DOHH2 (cell line): ENCODE measurements around the gene SUCLA2.

Experiments used
- H3F3A ChIP-seq: fragments of 200-600 bp; sonication (generic), shearing (Covaris generic); 2 replicates; pipeline ENCODE4 v1.6.0; 2016; ENCODE audit warnings: antibody characterized with exemption, mild to moderate bottlenecking; ENCODE audit not compliant: control insufficient read depth, insufficient read depth
- H3K27ac ChIP-seq: fragments of 200-600 bp; sonication (generic); 2 replicates; pipeline ENCODE4 v1.5.1; 2014; ENCODE audit warnings: low read depth, mild to moderate bottlenecking, low read length, moderate library complexity
- H3K27me3 ChIP-seq: fragments of 200-600 bp; sonication (generic); 2 replicates; pipeline ENCODE4 v1.6.1; 2014; ENCODE audit warnings: mild to moderate bottlenecking, low read length, mixed read lengths; ENCODE audit not compliant: control insufficient read depth
- H3K36me3 ChIP-seq: fragments of 200-600 bp; sonication (generic); 2 replicates; pipeline ENCODE4 v1.6.1; 2014; ENCODE audit warnings: mild to moderate bottlenecking, low read length, moderate library complexity, mixed read lengths; ENCODE audit not compliant: control insufficient read depth
- H3K4me1 ChIP-seq: fragments of 200-600 bp; sonication (generic); 2 replicates; pipeline ENCODE4 v1.6.1; 2014; ENCODE audit warnings: mild to moderate bottlenecking, low read length, mixed read lengths; ENCODE audit not compliant: control insufficient read depth
- H3K4me2 ChIP-seq: fragments of 200-600 bp; sonication (generic); 2 replicates; pipeline ENCODE4 v1.6.0; 2014; ENCODE audit warnings: mild to moderate bottlenecking, low read length, moderate library complexity
- H3K4me3 ChIP-seq: fragments of 200-600 bp; sonication (generic); 2 replicates; pipeline ENCODE4 v1.5.1; 2014; ENCODE audit warnings: mild to moderate bottlenecking, low read length, mixed read lengths
- H3K79me2 ChIP-seq: fragments of 200-600 bp; sonication (generic); 2 replicates; pipeline ENCODE4 v1.6.1; 2014; ENCODE audit warnings: mild to moderate bottlenecking, low read length, mixed read lengths; ENCODE audit not compliant: control insufficient read depth
- H3K9me2 ChIP-seq: fragments of 200-600 bp; sonication (generic); replicated peaks from 2 replicates; pipeline ENCODE4 v1.6.1; 2014; ENCODE audit warnings: mild to moderate bottlenecking, low read length, mixed read lengths; ENCODE audit not compliant: control insufficient read depth
- H3K9me3 ChIP-seq: fragments of 200-600 bp; sonication (generic); 2 replicates; pipeline ENCODE4 v1.6.1; 2014; ENCODE audit warnings: antibody characterized with exemption, low read length, mixed read lengths; ENCODE audit not compliant: control insufficient read depth, insufficient read depth
- H4K20me1 ChIP-seq: fragments of 200-600 bp; sonication (generic); 2 replicates; pipeline ENCODE4 v1.6.0; 2014; ENCODE audit warnings: low read depth, mild to moderate bottlenecking, antibody characterized with exemption, low read length, moderate library complexity; ENCODE audit not compliant: control insufficient read depth, insufficient read depth
- EZH2phosphoT487 ChIP-seq: fragments of 200-600 bp; sonication (generic); IDR thresholded peaks from 2 replicates; pipeline ENCODE4 v1.6.1; 2017; ENCODE audit warnings: borderline replicate concordance, mild to moderate bottlenecking, antibody characterized with exemption, low read length, moderate library complexity, mixed read lengths
- TF ChIP-seq, protein P1 (sequence below): fragments of 200-600 bp; sonication (generic); IDR thresholded peaks from one replicate; pipeline ENCODE4 v1.5.1; 2014; ENCODE audit warnings: antibody characterized with exemption, mild to moderate bottlenecking, low read depth, low read length; ENCODE audit not compliant: poor library complexity, severe bottlenecking

The SUCLA2 gene

GRCh38 chr13:47904891-47905290 is 96.2 kb downstream of the SUCLA2 start:
- Histone ChIP-seq H3K4me3 (no peak overlapping the region), H3K27ac (no peak overlapping the region), H3K79me2 (no peaks in the 10 kb centered on the region)

GRCh38 chr13:47904241-47904640 is 96.8 kb downstream of the SUCLA2 start:
- Histone ChIP-seq H3K36me3 (no peaks in the 10 kb centered on the region), H3K9me2 (no peaks in the 10 kb centered on the region), H3K4me1 (no peaks in the 10 kb centered on the region), H4K20me1 (no peaks in the 10 kb centered on the region), H3K79me2 (no peaks in the 10 kb centered on the region), H3F3A (no peaks in the 10 kb centered on the region), H3K27ac (no peak overlapping the region), H3K4me3 (no peak overlapping the region), H3K4me2 (no peak overlapping the region), H3K9me3 (no peaks in the 10 kb centered on the region), H3K27me3 (no peaks in the 10 kb centered on the region)
- no peak for TF ChIP-seq EZH2phosphoT487
- TF ChIP-seq, protein P1, sequence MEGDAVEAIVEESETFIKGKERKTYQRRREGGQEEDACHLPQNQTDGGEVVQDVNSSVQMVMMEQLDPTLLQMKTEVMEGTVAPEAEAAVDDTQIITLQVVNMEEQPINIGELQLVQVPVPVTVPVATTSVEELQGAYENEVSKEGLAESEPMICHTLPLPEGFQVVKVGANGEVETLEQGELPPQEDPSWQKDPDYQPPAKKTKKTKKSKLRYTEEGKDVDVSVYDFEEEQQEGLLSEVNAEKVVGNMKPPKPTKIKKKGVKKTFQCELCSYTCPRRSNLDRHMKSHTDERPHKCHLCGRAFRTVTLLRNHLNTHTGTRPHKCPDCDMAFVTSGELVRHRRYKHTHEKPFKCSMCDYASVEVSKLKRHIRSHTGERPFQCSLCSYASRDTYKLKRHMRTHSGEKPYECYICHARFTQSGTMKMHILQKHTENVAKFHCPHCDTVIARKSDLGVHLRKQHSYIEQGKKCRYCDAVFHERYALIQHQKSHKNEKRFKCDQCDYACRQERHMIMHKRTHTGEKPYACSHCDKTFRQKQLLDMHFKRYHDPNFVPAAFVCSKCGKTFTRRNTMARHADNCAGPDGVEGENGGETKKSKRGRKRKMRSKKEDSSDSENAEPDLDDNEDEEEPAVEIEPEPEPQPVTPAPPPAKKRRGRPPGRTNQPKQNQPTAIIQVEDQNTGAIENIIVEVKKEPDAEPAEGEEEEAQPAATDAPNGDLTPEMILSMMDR, result no peak

More at GRCh38 chr13:47904891-47905290, 96.2 kb downstream of the SUCLA2 start:
- H3K27me3 ChIP-seq, result no peaks in the 10 kb centered on the region
- H4K20me1 ChIP-seq, result no peaks in the 10 kb centered on the region
- no peaks in the 10 kb centered on the region for H3K9me3 ChIP-seq
- H3K4me2 ChIP-seq, result no peak overlapping the region
- H3K4me1 ChIP-seq, result no peaks in the 10 kb centered on the region
- no peaks in the 10 kb centered on the region for H3K36me3 ChIP-seq
- H3K9me2 ChIP-seq, result no peaks in the 10 kb centered on the region
- H3F3A ChIP-seq, result no peaks in the 10 kb centered on the region
- TF ChIP-seq, protein P1, result no peak
- TF ChIP-seq EZH2phosphoT487, result no peak

GRCh38 chr13:47903836-47904235 is 97.2 kb downstream of the SUCLA2 start:
- TF ChIP-seq EZH2phosphoT487, result no peak
- TF ChIP-seq, protein P1, result no peak
- H3K4me2 ChIP-seq, result no peak overlapping the region
- no peaks in the 10 kb centered on the region for H3K9me3 ChIP-seq
- no peaks in the 10 kb centered on the region for H3K9me2 ChIP-seq
- H3F3A ChIP-seq, result no peaks in the 10 kb centered on the region
- no peaks in the 10 kb centered on the region for H3K36me3 ChIP-seq
- no peaks in the 10 kb centered on the region for H3K4me1 ChIP-seq
- H3K27ac ChIP-seq, result no peak overlapping the region
- H3K27me3 ChIP-seq, result no peaks in the 10 kb centered on the region
- no peaks in the 10 kb centered on the region for H4K20me1 ChIP-seq
- H3K4me3 ChIP-seq, result no peak overlapping the region
- no peaks in the 10 kb centered on the region for H3K79me2 ChIP-seq
